ENCODE measurements around the gene EFCAB6. TPM values are rescaled to one million over a fixed set of nuclear protein-coding genes. Genes with fewer than 3 reads are reported as not detected.

Gene EFCAB6
- polyA plus RNA-seq, 1 donor from 2014 or later: not detected

DNA sequence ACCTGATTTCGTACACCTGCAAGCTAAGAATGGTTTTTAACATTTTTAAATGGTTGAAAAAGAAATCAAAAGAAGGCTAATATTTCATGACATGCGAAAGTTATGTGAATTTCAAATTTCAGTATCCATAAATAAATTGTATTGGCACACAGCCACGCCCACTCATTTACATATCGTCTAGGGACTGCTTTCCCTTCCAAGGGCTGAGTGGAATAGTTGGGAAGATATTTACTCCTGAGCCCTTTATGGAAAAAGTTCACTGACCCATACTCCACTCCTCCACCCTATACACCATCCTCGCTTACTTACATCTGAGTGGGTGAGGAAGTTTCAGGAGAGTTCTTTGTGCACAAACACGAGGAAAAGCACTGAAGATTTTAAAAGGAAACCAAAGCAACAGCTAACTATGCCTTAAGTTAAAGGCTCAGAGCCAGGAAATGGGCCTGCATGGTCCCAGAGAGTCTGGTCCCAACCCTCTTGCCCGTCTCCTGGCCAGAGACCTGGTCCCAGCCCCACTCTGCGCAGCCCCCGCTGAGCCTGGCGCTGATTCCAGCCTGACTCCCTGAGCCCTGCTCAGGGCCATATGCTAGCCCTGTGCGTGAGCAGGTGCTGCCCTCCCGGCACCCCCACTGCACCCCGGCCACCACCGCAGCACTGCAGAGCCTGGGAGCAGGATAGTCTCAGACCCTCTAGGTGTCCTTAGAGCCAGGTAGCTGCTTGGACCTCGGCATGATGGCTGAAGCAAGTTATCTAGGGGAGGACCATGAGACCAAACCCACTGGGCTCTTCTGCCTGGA is 69.8 kb downstream of the EFCAB6 start:
- H3K36me3 Mint-ChIP-seq: no peaks in the 10 kb centered on the region
- H3K9me3 Mint-ChIP-seq: peaks cover 0 to 5% (median 0%) of the 10 kb centered on the region in 3 donors
- H3K27me3 Mint-ChIP-seq: no peaks in the 10 kb centered on the region
- no peaks in the 10 kb centered on the region for H3K4me1 Mint-ChIP-seq
- H3K27ac Mint-ChIP-seq: no peak overlapping the region
- no peak overlapping the region for H3K4me3 Mint-ChIP-seq

DNA sequence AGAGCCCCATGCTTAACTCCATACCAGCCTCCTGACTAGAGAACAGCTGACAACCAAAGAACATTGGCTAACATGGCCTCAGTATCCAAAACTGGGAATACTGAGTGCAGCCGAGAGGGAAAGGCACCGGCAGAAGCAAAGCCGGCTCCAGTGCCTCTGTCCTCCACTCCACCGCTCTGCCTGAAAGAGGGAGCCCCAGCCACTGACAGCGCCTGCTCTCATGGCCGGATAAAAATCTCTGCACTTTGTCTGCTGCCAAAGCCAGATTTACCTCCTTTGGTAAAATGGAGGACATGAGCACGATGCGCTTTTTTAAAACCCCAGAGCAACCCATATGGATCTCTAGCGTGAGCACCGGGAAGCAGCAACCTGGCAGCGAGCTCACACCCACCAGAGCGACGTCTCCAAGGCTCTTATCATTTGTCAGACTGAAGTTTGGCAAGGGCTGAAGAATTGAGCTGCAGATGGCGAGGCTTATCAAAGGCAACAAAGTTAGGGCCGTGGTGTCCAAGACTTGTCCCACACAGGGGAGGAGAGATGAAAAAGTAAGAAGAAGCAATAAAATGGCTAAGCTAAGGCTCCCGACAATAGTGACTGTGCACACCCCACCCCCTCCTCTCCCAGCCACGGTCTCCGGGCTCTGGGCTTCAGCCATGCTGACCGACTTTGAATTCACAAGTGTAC is 71.4 kb downstream of the EFCAB6 start:
- H3K27me3 Mint-ChIP-seq: no peaks in the 10 kb centered on the region
- H3K36me3 Mint-ChIP-seq: no peaks in the 10 kb centered on the region
- H3K9me3 Mint-ChIP-seq: peaks cover 0 to 5% (median 0%) of the 10 kb centered on the region in 3 donors
- no peak overlapping the region for H3K4me3 Mint-ChIP-seq
- H3K4me1 Mint-ChIP-seq: no peaks in the 10 kb centered on the region
- H3K27ac Mint-ChIP-seq: no peak overlapping the region

DNA sequence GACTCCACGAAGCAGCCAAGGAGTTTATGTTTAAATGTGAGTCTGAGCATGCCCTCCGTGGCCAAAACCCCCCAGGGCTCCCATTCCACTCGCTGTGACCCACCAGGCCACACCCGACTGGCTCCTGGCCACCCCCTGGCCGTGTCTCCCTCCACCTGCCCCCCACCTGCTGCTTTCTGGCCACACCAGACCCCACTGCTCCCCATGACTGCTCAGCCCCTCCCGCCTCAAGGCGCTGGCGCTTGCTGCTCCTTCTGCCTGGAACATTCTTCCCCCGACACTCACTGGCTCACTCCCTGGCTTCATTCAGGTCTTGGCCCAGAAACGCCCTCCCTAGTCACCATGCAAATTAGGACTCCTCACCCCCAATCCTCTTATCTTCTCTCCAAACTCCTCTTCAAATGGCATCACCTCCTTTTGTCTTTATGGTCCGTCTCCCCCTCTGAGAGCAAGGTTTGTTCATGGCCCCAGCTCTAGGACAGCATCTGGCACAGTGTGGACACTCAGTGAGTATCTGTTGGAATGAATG is 72.2 kb downstream of the EFCAB6 start:
- H3K27ac Mint-ChIP-seq: no peak overlapping the region
- H3K9me3 Mint-ChIP-seq: peaks cover 0 to 5% (median 0%) of the 10 kb centered on the region in 3 donors
- H3K27me3 Mint-ChIP-seq: no peaks in the 10 kb centered on the region
- no peak overlapping the region for H3K4me3 Mint-ChIP-seq
- H3K36me3 Mint-ChIP-seq: no peaks in the 10 kb centered on the region
- H3K4me1 Mint-ChIP-seq: no peaks in the 10 kb centered on the region

DNA sequence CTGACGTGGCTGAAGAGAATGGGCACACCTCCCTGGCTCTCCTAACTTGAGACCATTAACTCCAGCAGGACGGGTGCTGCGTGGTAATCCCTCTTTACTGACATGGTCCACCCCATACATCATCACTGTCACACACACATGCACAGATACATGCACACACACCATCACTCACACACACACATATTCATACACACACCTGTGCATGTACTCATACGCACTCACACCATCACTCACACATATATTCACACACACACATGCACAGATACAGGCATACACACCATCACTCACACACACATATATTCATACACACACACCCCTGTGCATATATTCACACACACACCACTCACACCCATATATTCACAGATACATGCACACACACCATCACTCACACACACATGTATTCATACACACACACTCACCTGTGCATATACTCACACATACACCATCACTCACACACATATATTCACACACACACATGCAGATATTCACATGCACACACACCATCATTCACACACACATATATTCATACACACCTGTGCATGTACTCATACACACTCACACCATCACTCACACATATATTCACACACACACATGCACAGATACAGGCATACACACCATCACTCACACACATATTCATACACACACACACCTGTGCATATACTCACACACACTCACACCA is 74.8 kb downstream of the EFCAB6 start:
- Mint-ChIP-seq H3K36me3 (no peaks in the 10 kb centered on the region), H3K27me3 (no peaks in the 10 kb centered on the region), H3K27ac (no peak overlapping the region), H3K4me3 (no peak overlapping the region), H3K4me1 (no peaks in the 10 kb centered on the region), H3K9me3 (no peaks in the 10 kb centered on the region)

DNA sequence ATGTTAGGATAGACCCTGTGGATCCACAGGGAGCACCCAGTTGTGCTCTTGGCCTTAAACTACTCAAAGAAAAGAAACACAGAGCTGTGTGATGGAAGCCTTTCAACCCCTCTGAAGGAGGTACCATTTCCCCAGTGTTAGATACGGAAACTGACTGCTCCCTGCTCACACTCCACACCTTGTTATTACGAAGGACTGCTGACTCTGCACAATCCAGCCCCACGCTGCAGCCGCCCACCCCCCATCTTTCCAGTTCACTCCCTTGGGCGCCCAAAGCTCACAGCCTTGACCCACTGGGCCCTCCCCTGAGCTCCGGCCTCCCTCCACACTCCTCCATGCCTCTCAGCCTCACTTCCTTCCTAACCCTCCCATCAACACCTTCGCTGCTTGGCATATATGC is 75.5 kb downstream of the EFCAB6 start:
- H3K4me3 Mint-ChIP-seq: no peak overlapping the region
- no peaks in the 10 kb centered on the region for H3K36me3 Mint-ChIP-seq
- H3K9me3 Mint-ChIP-seq: no peaks in the 10 kb centered on the region
- H3K27ac Mint-ChIP-seq: no peak overlapping the region
- no peaks in the 10 kb centered on the region for H3K4me1 Mint-ChIP-seq
- no peaks in the 10 kb centered on the region for H3K27me3 Mint-ChIP-seq

DNA sequence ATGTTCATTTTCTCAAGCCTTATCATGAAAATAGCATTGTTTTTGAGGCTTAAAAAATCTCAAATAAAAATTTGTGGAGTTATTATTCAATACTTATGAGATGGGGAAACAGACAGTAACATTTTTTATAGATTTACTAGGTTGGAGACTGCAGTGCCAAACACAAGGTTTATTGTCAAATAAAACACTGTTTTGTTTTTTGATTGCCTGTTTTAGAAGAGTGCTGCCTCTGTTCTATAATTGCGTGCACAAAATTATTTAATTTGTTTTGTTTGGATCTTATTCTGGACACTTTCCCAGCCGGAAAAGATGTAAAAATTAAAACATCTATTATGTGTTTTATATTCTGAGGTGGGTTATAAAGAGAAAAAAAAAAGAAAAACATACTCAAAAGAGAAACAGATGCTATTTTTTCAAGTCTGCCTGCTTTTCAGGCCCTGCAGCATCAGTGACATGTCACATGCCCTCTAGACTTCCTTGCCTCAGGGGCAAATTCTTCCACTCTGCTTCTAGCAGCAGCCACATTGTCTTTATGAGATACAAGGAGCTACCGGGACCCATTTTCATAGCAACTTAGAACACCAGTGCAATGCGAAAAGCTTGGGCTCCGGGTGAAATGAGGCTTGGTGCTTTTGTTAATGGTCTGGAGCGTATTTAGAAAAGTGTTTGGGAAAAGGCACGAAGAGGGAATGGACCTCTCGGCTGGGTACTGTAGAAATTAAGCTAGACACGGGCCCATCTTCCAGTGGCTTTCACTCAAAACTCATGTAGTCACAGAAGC is 77.5 kb downstream of the EFCAB6 start:
- Mint-ChIP-seq H3K27ac (no peak overlapping the region), H3K27me3 (no peaks in the 10 kb centered on the region), H3K36me3 (no peaks in the 10 kb centered on the region), H3K4me1 (no peaks in the 10 kb centered on the region), H3K4me3 (no peak overlapping the region), H3K9me3 (no peaks in the 10 kb centered on the region)

DNA sequence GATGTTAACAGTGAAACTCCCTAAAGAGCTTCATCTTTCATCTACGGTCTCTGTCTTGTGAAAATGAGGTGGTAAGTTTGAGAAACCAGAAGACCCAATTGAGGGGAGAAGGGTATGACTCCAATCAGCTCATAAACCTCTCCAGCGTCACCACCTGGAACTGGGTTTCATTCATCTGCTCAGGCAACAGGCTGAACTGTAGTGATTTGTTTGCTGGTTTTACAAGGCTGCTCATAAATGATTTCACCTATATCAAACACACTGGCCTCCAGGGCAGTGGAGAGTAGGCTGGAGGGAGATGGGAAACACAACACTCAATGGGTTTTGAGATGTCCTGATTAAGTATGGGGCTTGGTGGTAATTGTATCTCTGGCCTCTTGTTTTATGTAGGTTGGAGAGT is 79.0 kb downstream of the EFCAB6 start:
- Mint-ChIP-seq H3K27me3 (no peaks in the 10 kb centered on the region), H3K36me3 (no peaks in the 10 kb centered on the region), H3K4me3 (no peak overlapping the region), H3K27ac (no peak overlapping the region), H3K4me1 (no peaks in the 10 kb centered on the region), H3K9me3 (peaks cover 0 to under 1% (median 0%) of the 10 kb centered on the region in 3 donors)

DNA sequence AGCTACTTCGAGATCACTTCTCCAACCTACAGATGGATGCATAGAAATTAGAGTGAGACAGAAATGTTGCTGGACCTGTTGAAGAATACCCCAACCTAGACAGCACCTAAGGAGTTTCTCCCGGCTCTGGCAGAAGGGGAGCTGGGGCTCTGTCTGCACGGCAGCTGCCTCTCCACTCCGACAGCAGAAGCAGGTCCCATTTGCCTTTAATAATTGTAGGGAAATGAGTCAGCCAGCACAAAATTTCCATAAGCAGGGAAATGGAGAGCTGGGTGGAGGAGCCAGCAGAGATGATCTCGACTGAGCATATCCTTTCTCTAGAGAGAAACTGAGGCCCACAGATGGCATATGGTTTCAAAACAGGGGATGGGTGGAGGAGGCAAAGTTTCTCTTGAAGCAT is 80.1 kb downstream of the EFCAB6 start:
- Mint-ChIP-seq H3K36me3 (peaks cover 2% of the 10 kb centered on the region), H3K4me3 (no peak overlapping the region), H3K27me3 (no peaks in the 10 kb centered on the region), H3K4me1 (no peaks in the 10 kb centered on the region), H3K27ac (no peak overlapping the region), H3K9me3 (peaks cover 0 to 4% (median 3%) of the 10 kb centered on the region in 3 donors)

DNA sequence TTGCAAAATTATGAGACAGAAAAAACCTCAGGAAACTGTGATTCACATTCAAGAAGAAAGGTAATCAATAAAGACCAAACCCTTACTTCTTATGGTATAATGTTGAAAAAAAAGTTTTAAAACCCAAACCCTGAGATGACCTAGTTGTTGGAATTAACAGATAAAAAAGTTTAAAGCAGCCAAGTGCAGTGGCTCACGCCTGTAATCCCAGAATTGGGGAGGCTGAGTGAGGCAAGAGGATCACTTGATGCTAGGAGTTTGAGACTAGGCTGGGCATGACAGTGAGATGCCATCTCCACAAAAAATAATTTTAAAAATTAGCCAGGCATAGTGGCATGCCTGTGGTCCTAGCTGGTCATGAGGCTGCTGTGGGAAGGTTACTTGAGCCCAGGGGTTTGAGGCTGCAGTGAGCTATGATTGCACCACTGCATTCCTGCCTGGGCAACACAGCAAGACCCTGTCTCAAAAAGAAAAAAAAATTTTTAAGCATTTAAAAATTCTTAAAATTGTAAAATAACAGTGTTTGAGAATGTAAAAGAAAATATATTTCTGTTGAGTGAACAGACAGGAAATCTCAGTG is 85.1 kb downstream of the EFCAB6 start:
- H3K27ac Mint-ChIP-seq: no peak overlapping the region

DNA sequence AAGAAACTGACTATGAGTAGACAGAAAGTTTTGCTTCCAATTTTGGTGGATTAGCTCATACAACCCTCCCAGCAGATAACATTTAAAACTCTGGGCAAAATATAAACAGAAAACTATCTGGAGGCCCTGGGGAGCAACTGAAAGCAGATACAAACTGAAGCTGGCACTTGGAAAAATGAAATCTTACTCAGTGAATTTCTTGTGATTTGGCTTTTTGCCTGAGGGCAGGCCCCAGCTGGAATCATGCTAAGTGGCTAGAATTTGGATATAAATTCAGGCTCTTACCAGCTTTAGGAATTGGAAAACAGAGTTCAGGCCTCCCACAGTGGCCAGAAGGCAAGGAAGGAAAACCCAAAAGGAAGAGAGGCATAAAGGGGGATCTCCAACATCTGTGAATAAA is 85.8 kb downstream of the EFCAB6 start:
- Mint-ChIP-seq H3K4me3 (no peak overlapping the region), H3K9me3 (peaks cover 0 to 4% (median 3%) of the 10 kb centered on the region in 3 donors), H3K27me3 (no peaks in the 10 kb centered on the region), H3K4me1 (no peaks in the 10 kb centered on the region), H3K27ac (no peak overlapping the region), H3K36me3 (peaks cover 2% of the 10 kb centered on the region)

More for the DNA sequence above, 85.1 kb downstream of the EFCAB6 start:
- Mint-ChIP-seq H3K4me3 (no peak overlapping the region), H3K4me1 (no peaks in the 10 kb centered on the region), H3K36me3 (peaks cover 2% of the 10 kb centered on the region), H3K27me3 (no peaks in the 10 kb centered on the region), H3K9me3 (peaks cover 0 to 4% (median 3%) of the 10 kb centered on the region in 3 donors)

DNA sequence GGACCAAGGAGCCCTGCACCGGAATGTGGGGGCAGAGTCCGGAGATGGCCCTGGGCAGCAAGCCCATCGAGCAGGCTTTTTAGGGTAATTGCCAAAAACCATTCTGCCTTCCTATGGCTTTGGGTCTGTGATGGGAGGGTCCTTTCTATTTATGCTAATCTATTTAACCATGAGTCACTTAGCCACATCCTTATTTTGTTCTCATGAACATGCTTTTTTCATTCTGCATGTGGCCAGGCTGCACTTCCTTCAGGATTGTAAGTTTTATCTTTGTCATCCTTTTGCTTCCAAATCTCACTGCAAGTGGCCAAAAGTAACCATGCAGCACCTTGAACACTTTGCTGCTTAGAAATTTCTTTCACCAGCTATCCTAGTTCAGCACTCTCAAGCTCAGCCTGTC is 88.3 kb downstream of the EFCAB6 start:
- peaks cover 3% of the 10 kb centered on the region for H3K27me3 Mint-ChIP-seq
- peaks cover 0 to 4% (median 3%) of the 10 kb centered on the region in 3 donors for H3K9me3 Mint-ChIP-seq
- H3K36me3 Mint-ChIP-seq: peaks cover 2% of the 10 kb centered on the region
- peaks cover 0 to 11% (median 5%) of the 10 kb centered on the region in 3 donors for H3K4me1 Mint-ChIP-seq
- no peak overlapping the region for H3K27ac Mint-ChIP-seq
- no peak overlapping the region for H3K4me3 Mint-ChIP-seq

DNA sequence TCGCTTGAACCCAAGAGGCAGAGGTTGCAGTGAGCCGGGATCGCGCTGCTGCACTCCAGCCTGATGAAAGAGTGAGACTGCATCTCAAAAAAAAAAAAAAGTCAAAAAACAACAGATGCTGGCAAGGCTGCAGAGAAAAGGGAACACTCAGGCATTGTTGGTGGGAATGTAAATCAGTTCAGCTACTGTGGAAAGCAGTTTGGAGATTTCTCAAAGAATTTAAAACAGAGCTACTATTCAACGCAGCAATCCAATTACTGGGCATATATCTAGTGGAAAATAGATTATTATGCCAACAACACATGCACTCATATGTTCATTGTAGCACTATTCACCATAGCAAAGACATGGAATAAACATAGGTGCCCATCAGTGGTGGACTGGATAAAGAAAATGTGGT is 89.7 kb downstream of the EFCAB6 start:
- H3K36me3 Mint-ChIP-seq: no peaks in the 10 kb centered on the region

DNA sequence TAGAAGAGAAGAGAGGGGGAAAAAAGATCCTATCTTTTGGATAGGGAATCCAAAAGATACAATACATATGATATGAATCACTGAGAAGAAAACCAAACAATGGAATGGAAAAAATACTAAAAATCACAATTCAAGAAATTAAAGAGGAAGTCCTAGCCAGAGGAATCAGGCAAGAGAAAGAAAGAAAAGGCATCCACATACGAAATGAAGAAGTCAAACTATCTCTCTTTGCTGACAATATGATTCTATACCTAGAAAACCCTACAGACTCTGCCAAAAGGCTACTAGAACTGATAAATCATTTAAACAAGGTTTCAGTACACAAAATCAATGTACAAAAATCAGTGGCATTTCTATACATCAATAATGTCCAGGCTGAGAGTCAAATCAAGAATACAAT is 91.4 kb downstream of the EFCAB6 start:
- Mint-ChIP-seq H3K9me3 (no peaks in the 10 kb centered on the region), H3K36me3 (no peaks in the 10 kb centered on the region), H3K27ac (no peak overlapping the region), H3K4me1 (peaks cover 0 to 13% (median 5%) of the 10 kb centered on the region in 3 donors), H3K4me3 (no peak overlapping the region), H3K27me3 (peaks cover 7% of the 10 kb centered on the region)

More for the DNA sequence above, 89.7 kb downstream of the EFCAB6 start:
- peaks cover 0 to 3% (median 0%) of the 10 kb centered on the region in 3 donors for H3K9me3 Mint-ChIP-seq
- H3K27me3 Mint-ChIP-seq: peaks cover 5% of the 10 kb centered on the region
- no peak overlapping the region for H3K4me3 Mint-ChIP-seq
- H3K27ac Mint-ChIP-seq: no peak overlapping the region
- H3K4me1 Mint-ChIP-seq: peaks cover 0 to 13% (median 5%) of the 10 kb centered on the region in 3 donors

DNA sequence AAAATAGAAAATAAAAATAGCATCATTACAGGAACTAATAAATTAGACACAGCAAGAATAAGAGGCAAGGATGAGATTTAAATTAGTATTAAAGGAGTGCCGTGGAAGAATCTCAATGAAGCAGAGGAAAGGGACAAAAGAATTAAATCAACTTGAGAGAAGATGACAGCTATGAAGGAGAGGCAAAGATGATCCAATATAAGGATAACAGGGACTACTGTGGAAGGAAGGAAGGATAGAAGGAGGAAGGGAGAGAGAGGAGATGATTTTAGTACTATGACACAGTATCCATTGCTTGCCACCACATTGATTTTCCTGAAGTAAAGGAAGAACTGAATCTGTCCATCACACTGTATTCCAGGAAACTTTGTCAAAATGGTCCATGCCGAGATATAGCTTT is 98.0 kb downstream of the EFCAB6 start:
- no peaks in the 10 kb centered on the region for H3K9me3 Mint-ChIP-seq
- H3K36me3 Mint-ChIP-seq: no peaks in the 10 kb centered on the region
- H3K4me1 Mint-ChIP-seq: peaks cover 0 to 3% (median 0%) of the 10 kb centered on the region in 3 donors
- H3K27me3 Mint-ChIP-seq: peaks cover 7% of the 10 kb centered on the region
- no peak overlapping the region for H3K4me3 Mint-ChIP-seq
- no peak overlapping the region for H3K27ac Mint-ChIP-seq

Measured in IgD-negative memory B cell (primary cell).